Hepatic stellate cell (primary cell): ENCODE results near the gene PHF10.

Experiments used
- DNase-seq: peaks from one replicate; pipeline ENCODE4 v3.0.0; 2011; ENCODE audit warnings: low spot score

PHF10 gene

DNA sequence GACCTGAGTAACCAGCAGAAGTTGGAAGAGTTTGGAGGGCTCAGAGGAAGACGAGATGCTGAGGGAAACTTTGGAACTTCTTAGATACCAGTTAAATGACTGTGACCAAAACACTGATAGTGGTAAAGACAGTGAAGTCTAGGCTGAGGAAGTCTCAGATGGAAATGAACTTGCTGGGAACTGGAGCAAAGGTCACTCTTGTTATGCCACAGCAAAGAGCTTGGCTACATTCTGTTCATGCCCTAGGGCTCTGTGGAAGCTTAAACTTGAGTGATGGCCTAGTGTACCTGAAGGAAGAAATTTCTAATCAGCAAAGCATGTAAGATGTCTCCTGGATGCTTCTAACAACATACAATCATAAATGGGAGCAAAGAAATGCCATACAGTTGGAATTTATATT lies 47.2 kb downstream of the PHF10 start:
- no peak for DNase-seq

DNA sequence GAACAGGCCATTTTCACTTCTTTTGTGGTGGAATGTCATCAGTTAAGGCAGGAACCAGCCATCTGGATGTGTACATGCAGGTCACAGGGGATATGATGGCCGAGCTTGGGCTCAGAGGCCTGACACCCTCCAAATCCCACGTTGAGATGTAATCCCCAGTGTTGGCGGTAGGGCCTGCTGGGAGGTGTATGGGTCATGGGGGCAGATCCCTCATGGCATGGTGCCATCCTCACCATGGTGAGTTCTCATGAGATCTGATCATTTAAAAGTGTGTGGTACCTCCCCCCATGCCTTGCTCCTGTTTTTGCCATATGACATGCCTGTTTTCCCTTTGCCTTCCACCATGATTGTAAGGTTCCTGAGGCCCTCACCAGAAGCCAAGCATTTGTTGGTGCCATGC lies 49.3 kb downstream of the PHF10 start:
- DNase-seq = no peak

DNA sequence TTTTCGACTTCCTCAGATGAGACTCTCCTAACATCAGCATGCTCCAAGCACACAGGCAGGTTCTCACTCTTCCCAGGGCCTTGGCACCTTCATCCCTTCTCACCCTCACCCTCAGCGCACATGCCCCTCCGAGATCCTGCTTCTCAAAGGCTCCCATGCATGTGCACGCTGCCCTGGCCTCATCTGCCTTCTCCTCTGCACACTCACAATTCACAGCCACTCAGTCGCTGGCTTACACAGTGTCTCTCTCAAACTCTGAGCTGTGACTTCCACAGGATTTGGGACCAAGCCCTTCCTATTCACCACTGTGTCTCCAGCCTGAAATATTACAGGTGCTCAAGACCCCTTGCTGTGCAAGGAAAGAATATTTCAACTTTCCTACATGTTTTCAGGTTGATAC lies 52.7 kb downstream of the PHF10 start:
- no peak for DNase-seq

DNA sequence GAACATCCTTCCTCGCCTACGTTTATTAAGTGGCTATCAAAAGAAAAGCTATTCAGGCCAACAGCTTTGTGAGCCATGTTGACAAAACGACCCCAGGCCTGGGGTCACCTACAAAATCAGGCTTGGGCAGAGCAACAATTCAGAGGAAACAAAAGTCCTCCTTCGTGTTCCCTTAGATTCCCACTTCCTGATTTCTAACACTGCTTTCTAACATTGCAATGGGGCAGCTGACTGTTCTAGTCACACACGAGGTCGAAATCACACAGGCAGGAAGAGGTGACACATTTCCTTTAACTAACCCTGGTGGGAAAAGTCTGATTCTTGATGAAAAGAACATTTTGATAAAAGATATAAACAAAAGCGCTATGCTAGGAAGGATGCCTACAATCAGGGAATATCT lies 54.4 kb downstream of the PHF10 start:
- DNase-seq = peak; percentile 32

DNA sequence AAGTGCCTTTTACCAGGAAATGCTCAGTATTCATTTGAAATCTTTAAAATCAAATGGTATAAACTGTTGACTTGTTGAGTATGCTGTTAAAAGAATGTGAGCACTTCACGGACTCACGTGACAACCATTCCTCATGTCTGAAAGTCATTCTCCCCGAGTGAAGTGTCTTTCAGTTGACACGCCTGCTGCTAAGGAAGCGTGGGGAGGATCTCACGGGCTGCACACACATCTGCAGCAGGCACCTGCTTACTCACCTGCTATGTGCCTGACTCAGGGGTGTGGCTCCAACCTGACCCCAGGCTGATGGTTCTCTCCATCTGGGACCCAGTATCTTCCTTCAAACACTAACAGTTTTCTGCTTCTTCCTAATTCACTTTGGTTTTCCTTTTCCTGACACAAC lies 55.2 kb downstream of the PHF10 start:
- DNase-seq = no peak

DNA sequence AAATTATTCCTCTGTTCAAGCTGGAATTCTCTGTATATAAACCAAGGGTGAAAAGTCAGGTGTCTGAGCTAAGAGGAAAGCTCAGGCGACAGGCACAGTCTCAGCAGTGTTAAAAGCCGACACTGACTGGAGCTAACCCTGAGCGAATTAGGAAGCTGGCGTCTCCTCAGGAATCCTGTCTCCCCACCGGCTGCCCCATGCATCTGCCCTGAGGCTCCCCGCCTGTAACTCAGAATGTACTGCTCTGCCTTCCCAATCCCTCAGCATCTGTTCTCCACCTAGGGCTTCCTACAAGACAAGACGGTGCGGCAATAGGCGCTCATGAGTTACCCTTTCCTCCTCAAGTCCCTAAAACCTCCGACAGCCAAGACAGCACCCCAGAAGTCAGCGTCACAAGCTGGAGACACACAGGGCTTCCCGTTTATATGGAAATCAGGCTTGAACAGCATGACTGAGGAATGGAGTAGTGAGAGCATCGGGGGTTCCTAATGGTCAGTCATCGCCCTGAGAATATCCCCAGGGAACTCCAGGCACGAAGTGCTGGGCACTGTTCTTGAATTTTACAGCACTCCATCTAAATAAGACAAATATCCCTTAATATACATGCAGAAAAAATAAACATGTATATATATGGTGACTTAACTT lies 56.0 kb downstream of the PHF10 start:
- no peak for DNase-seq

DNA sequence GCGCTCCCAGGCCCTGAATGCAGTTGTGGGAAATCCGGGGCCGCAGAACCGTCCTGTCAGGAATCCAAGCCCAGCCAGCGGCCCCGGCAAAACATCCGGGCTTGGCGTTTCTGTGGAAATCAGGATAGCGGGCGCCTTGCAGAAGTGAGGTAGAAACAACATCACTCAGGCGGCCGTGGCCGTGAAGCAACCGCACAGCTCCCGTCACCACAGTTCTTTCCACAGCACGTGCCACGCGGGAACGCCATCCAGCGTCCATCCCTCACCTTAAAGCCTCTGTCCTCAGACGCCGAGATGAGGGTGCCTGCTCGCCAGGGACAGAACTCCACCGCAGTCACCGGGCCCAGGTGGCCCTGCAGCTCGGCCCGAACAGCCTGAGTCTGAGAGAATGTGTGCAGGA lies 56.6 kb downstream of the PHF10 start:
- no peak for DNase-seq

DNA sequence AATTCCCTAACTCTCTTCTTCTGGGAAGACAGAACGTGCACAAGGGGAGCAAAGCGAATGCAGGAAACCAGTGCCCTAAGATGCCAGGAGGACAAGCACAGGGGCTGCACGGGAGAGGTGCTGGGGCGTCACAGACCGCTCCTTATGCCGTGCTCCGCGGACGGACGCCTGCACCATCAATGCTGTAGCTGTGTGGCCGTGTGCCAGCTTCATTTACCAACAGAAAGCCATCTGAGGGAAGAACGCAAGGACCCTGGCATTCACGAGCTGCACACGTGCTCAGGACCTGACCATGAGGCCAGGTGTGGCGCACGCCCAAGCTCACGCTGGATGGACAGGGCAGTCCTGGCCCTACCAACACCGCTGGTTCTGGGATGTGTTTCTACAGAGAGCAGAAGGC lies 57.9 kb downstream of the PHF10 start:
- no peak for DNase-seq

DNA sequence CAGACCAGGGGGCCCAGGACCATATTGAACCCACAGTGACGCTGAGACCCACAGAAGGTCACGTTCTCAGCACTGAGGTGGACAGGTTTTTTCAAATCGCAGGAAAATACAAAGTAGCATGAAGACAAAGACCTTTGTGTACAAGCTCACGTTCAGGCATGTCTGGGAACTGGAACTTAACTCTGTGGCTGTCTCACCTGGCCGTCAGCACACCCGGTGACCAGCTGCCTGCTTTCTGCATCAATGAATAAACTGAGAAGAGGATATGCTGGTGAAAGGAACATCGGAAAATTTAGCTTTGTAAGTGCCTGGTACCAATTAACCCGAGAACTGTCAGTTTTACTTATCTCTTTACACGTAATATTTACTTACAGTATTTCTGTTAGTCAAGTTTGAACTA lies 59.0 kb downstream of the PHF10 start:
- DNase-seq = no peak

DNA sequence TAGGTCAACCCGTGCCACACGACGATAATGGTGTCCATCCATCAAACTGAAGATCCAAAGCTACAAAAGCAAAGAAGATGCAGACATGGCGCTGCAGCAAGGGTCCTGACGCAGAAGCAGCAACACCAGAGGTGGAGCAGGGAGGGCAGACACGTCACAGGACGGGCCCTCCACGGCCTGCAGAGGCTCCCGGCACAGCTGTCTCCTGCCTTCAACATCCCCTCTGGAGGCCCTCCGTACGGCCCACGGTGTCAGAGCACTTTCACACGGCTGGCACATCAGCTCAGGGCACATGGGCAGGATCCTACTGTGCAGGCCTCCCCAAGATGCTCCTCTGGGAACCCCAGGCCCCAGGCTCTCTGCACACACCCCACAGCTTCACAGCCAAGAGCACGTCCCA lies 60.1 kb downstream of the PHF10 start:
- DNase-seq = no peak

DNA sequence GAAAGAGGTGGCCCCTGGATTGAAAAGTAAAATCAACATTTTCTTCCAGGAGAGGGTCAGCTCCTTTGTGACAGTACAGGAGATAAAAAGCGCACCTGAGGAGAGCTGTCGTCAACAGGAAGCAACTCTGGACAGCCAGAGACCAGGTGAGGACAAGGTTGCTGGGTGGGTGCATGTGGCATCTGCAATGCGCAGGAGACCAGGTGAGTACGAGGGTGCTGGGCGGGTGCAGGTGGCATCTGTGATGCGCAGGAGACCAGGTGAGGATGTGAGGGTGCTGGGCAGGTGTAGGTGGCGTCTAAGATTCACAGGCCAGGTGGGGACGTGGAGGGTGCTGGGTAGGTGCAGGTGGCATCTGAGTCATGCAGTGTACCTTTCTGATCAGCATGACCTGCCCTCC lies 60.8 kb downstream of the PHF10 start:
- DNase-seq = no peak

DNA sequence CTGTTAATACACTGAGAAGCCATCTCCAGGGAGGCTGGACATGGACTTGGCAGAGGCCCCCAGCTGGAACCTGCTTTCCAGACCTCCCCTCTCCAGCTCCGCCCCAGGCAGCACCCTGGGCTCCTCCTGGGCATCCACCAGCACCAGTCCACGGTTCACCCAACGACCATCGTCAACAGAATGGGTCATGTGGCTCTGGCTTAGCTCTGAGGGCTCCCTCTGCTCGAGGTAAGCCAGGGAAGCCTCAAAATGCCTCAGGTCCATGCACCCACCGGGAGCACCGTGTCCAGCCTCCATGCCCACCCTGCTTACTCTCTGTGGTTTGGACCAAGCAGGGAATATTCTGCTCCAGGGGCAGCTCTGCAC lies 62.9 kb downstream of the PHF10 start:
- no peak for DNase-seq

DNA sequence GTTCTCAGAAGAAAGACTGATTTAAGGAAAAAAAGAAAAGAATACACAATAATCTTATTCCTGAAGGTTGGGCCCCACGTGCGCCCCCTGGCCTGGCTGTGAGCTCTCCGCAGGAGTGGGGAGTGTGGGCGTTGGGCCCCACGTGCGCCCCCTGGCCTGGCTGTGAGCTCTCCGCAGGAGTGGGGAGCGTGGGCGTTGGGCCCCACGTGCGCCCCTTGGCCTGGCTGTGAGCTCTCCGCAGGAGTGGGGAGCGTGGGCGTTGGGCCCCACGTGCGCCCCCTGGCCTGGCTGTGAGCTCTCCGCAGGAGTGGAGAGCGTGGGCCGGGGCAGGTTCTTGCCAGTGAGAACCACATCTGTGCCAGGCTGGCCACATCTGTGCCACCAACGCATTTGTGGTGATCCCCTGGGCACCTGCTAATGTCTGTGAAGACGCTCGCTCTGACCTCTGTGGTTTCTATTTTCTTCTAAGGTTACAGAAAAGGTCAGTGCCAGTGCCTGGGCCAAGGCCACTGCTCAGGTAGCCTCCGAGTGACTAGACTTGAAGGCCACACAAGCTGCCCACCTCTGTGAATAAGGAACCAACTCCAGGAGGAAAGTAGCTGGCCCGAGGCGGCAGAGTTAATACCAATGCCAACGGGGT lies 63.4 kb downstream of the PHF10 start:
- DNase-seq = no peak

DNA sequence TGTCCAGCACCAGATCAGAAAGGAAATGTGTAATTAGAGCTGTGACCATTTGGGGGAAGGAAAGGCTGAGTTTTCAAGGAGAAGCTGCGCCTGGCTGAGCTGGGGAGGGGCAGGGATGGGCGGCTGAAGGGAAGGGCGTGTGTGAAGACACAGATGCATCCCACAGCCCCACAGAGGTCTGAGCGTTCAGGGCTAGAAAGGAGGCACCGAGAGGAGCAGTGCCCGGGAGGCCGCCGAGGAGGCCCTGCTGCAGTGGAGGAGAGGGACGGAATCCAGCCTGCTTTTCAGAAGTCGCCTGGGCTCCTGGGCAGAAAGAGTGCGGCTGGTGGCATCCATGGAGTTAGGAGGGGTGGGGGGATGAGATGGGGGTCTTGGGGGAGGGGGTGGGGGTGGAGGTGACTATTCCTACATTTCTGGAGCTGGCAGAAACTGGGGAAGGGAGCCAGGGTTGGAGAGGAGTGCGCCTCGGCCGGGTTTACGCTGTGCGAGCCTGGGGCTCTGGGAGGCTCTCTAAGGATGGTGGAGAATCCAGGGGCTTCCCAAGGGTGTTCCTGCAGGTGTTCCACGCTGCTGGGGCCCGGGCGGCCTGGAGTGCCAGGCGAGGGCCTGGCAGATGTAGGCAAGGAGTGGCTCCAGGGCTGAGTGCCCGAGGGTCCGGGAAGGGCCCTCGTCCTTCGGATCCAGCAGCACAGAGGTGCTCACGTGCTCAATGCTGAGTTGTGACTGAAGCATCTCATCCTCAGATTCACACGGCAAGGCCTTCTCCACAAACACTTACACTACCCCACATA lies 64.3 kb downstream of the PHF10 start:
- DNase-seq = no peak

DNA sequence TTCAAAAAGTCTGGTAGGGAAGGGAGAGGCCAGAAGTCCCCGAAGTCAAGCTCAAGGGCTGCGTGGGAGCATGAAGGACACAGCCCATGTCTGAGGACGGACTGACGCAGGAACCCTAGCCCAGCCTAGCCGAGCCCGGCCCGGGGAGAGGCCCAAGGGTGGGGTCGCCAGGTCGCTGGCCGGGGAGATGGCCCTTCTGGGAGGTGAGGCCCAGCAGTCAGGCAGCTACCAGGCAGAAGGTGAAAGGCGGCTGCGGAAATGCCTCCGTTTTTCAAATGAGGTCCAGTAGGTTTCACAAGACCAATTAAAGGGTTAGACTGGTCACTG lies 67.1 kb downstream of the PHF10 start:
- no peak for DNase-seq

DNA sequence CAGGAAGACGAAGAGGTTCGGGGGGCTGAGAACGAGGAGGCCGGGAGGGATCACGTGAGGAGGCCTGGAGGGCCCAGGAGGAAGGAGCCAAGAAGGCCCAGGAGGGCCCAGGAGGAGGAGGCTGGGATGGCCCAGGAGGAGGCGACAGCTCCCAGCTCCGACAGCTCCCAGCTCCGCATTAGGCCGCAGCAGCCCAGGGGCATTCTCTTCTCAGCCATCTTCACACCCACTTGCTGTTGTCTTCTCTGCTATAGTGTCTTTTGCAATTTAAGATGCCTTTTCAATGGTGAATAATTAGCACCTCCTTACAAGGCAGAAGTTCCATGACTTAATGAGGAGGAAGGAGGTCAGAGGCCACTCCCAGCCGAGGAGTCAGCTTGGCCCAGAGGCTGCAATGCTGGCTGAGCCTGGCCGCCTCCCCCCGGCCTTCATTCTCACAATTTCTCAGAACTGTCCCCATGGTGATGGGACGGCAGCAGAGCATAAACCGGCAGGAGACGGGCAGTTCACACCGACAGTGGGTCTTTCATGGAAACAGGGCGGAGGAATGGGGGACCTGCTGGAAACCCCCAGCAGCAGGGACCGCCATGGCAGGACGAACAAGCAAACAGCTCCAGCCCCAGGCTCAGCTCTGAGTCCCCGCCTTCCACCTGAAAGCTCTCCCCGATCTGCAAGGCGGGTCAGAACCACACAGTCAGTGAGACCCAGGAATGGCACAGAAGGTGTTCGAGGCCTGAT lies 67.6 kb downstream of the PHF10 start:
- no peak for DNase-seq

DNA sequence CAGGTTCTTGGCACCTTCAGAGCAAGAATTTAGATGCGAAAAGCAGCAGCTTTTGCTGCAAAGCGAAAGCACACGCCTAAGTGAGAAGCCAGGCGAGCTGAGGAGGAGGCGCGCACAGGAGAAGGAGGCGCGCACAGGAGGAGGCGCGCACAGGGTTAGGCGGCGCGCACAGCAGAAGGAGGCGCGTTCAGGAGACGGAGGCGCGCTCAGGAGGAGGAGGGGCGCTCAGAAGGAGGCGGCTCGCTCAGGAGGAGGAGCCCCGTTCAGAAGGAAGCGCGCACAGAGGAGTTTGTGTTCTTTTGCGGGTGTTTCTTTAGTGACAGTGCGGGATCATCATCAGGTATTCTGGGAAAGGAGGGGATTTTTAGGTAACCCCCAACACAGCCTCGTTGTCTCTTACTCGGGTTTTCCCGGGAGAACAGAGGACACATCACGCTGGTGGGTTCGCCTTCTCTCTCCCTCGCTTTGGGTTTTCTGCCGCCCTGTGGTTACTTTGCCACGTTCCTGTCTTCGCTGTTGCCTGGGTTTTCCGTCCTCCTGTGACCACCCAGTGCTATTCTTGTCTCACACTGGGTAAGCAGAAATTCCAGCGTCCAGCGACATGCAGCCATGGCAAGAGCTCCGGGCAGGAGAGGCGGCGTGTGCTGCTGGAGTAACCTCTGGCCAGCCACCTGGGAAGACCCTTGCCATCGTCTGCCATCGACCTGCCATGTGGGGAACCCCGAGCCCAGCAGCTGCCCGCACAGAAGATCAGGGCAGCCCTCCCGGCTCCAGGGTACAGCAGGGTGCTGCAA lies 69.5 kb downstream of the PHF10 start:
- peak; percentile 72 for DNase-seq
